GM12874 (cell line): ENCODE results near the gene F2.

Experiments
- TF ChIP-seq, protein P1 (sequence below): IDR thresholded peaks from 2 replicates; pipeline ENCODE4 v1.5.1; 2011; ENCODE audit warnings: low read depth, mild to moderate bottlenecking, control low read depth, low read length, moderate library complexity; ENCODE audit not compliant: insufficient read depth

Gene F2

DNA sequence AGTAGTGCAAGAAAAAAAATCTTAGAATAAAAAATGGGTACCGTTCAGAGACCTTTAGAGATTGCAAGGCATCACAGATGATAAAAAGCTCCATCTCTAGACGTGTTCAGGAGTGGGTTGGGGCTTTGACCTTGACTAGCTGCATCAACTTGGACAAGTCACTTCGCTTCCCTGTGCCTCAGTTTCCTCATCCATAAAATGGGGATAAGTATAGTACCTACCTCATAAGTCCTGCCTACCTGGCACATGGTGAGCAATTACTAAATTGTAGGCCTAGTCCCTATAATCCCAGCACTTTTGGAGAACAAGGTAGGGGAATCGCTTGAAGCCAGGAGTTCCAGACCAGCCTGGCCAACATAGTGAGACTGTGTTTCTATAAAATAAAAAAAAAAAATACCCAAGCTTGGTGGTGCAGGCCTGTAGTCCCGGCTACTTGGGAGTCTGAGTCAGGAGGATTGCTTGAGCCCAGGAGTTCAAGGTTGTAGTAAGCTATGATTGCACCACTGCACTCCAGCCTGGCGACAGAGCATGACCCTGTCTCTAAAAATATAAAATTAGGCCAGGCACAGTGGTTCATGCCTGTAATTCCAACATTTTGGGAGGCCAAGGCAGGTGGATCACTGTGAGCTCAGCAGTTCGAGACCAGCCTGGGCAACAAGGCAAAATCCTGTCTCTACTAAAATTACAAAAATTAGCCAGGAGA is 6.0 kb upstream of the F2 start:
- TF ChIP-seq, protein P1, sequence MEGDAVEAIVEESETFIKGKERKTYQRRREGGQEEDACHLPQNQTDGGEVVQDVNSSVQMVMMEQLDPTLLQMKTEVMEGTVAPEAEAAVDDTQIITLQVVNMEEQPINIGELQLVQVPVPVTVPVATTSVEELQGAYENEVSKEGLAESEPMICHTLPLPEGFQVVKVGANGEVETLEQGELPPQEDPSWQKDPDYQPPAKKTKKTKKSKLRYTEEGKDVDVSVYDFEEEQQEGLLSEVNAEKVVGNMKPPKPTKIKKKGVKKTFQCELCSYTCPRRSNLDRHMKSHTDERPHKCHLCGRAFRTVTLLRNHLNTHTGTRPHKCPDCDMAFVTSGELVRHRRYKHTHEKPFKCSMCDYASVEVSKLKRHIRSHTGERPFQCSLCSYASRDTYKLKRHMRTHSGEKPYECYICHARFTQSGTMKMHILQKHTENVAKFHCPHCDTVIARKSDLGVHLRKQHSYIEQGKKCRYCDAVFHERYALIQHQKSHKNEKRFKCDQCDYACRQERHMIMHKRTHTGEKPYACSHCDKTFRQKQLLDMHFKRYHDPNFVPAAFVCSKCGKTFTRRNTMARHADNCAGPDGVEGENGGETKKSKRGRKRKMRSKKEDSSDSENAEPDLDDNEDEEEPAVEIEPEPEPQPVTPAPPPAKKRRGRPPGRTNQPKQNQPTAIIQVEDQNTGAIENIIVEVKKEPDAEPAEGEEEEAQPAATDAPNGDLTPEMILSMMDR = no peak

- TF ChIP-seq, protein P1 = no peak
These were observed 626 bp upstream of the F2 start for GRCh38 chr11:46718155-46719019.

- TF ChIP-seq, protein P1 = no peak
These were observed 668 bp downstream of the F2 start for GRCh38 chr11:46719543-46720218.

DNA sequence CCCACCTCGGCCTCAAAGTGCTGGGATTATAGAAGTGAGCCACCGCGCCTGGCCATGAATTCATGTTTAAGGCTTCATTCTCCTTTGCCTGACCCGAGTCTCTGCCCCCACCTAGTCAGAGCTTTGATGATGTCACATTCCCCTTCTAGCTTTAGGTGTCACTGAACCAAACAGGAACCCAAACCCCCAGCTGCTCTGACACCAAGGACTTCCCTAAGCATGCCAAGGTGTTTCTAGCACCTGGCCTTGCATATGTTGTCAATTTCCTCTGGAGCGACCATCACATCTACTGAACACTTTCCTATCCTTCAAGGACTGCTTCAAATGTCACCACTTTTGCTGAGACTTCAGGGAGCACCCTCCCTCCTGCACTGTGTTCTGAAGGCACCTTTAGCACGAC is 2.3 kb downstream of the F2 start:
- TF ChIP-seq, protein P1 = no peak

DNA sequence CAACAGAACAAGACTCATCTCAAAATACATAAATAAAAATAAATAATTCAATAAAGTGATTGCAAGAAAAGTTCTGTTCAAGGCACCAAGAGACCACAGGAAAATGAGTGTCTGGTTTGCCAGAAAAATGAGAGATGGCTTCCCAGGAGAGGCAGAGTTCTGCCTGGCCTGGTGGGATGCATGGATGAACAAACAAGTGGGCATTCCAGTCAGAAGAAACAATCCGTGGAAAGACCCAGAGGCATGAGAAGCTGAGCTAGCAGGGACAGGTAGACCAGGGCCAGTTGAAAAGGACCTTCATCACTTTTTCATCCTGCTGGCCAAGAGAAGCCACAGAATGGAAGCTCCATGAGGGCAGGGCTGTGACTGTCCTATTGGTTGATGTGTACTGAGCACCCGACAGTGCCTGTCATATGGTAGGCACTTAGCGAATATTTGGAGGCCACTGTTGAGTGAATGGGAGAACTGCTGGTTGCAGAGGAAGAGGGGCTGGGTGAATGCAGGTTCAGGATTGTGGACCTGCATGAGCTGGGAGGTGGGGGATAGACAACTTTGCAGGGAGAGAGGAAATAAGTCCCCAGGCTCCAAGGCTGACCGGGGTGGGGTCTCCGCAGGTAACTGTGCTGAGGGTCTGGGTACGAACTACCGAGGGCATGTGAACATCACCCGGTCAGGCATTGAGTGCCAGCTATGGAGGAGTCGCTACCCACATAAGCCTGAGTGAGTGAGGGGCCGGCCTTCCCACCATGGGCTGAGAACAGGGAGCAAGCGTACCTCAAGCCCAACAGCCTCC is 3.7 kb downstream of the F2 start:
- TF ChIP-seq, protein P1 = no peak

GRCh38 chr11:46723359-46723680 is 4.3 kb downstream of the F2 start:
- TF ChIP-seq, protein P1 = no peak
